Esophagus squamous epithelium (tissue), 5 donors: ENCODE data around the gene PHLPP1. TPM values are rescaled to one million over a fixed set of nuclear protein-coding genes. Genes with fewer than 3 reads are reported as not detected.
"Not testable (repeated sequence)": the region's sequence is repeated elsewhere in the genome, so short reads cannot be mapped to it uniquely, and the experiment has no call there.

ENCODE experiments used
- DNase-seq: peaks from one replicate; lab custom pipeline; 2025; lab: John Stamatoyannopoulos, UW
- H3K27ac ChIP-seq, 4 donors: fragments of 200-600 bp; sonication (generic); one replicate each; pipeline ENCODE4 v1.5.1; 2016 to 2019; ENCODE audit warnings: mild to moderate bottlenecking in 1 of 4
- H3K27me3 ChIP-seq, 4 donors: fragments of 200-600 bp; sonication (generic); 1 replicate in 3 of 4; 2 replicates in 1 of 4; pipeline versions ENCODE4 v1.5.1 to v1.6.0; 2017 to 2021; ENCODE audit warnings: antibody characterized with exemption in 1 of 4
- H3K36me3 ChIP-seq, 3 donors: fragments of 200-600 bp; sonication (generic); one replicate each; pipeline ENCODE4 v1.5.1; 2016 to 2019
- H3K4me1 ChIP-seq, 3 donors: fragments of 200-600 bp; sonication (generic); one replicate each; pipeline ENCODE4 v1.5.1; 2017 to 2019
- H3K4me3 ChIP-seq, 4 donors: fragments of 200-600 bp; sonication (generic); 1 replicate in 3 of 4; 2 replicates in 1 of 4; pipeline ENCODE4 v1.5.1; 2016 to 2019; ENCODE audit warnings: mild to moderate bottlenecking in 2 of 4, moderate library complexity in 1 of 4
- H3K9me3 ChIP-seq, 3 donors: fragments of 200-600 bp; sonication (generic); one replicate each; pipeline ENCODE4 v1.5.1; 2016 to 2019
- CTCF ChIP-seq, 6 experiments: fragments of 450-650 bp in 4 of 6; fragments of 200-600 bp in 2 of 6; sonication (generic) in 2 of 6; IDR thresholded peaks; one replicate each; pipeline ENCODE4 v1.5.1; 2016 to 2019; ENCODE audit warnings: antibody characterized with exemption in 6 of 6, mild to moderate bottlenecking in 4 of 6, moderate library complexity in 4 of 6
- POLR2A ChIP-seq, 4 donors: fragments of 450-650 bp; IDR thresholded peaks; one replicate each; pipeline ENCODE4 v1.6.1; 2017; ENCODE audit warnings: antibody characterized with exemption in 4 of 4, mild to moderate bottlenecking in 4 of 4, moderate library complexity in 3 of 4
- WGBS, 2 donors: methylation state at CpG; one replicate each; pipeline ENCODE4 v1.1.5; 2018; 5-methylcytosine and 5-hydroxymethylcytosine counted together
- intact Hi-C: fragments of 100-400 bp; cut with DNase I; formaldehyde crosslinking; loops from one replicate; pipeline ENCODE4 v1.15.0; 2022
- total RNA-seq, 4 donors: library from RNA; depleted of rRNA; stranded (reverse); fragments of >200 nt; gene quantifications; one replicate each; pipeline ENCODE4 v1.1.0, GENCODE V29; 2016
- donor health status: DM: yes; HTN: yes; CAD: no.

Gene PHLPP1
- total RNA-seq, 4 donors from 2014 or later = 10.1 to 16.6 (median 14.9) TPM

- DNase-seq = no peak
- peaks cover 0 to 19% (median 0%) of the 10 kb centered on the region in 3 donors for H3K36me3 ChIP-seq
- 31% methylated on average over 2 of the region's 2 CpGs for WGBS, 2 donors
- no peak overlapping the region for H3K27ac ChIP-seq
- no peaks in the 10 kb centered on the region for H3K9me3 ChIP-seq
- intact Hi-C loops = no loop called here
- no peaks in the 10 kb centered on the region for H3K27me3 ChIP-seq
- no peaks in the 10 kb centered on the region for H3K4me1 ChIP-seq
- TF ChIP-seq CTCF (IDR thresholded peaks at IDR 0.05) = no peak
- TF ChIP-seq POLR2A (IDR thresholded peaks at IDR 0.05) = no peak
- H3K4me3 ChIP-seq = no peak overlapping the region
Observed at GRCh38 chr18:62912885-62913284, 197.5 kb downstream of the PHLPP1 start.

- peaks cover 0 to 19% (median 0%) of the 10 kb centered on the region in 3 donors for H3K36me3 ChIP-seq
- H3K4me3 ChIP-seq, H3K4me1 ChIP-seq, DNase-seq, H3K27ac ChIP-seq, H3K9me3 ChIP-seq, intact Hi-C loops, H3K27me3 ChIP-seq: not testable (repeated sequence)
- 89% methylated on average over 7 of the region's 7 CpGs for WGBS, 2 donors
Observed at GRCh38 chr18:62913824-62914223, 198.5 kb downstream of the PHLPP1 start.

- Histone ChIP-seq H3K36me3 (peaks cover 0 to 21% (median 0%) of the 10 kb centered on the region in 3 donors), H3K9me3 (no peaks in the 10 kb centered on the region), H3K4me1 (no peaks in the 10 kb centered on the region), H3K27me3 (no peaks in the 10 kb centered on the region), H3K4me3 (no peak overlapping the region), H3K27ac (no peak overlapping the region)
- no peak for TF ChIP-seq CTCF (IDR thresholded peaks at IDR 0.05)
- TF ChIP-seq POLR2A (IDR thresholded peaks at IDR 0.05) = no peak
- 94 to 97% methylated on average over 3 of the region's 3 CpGs for WGBS, 2 donors
- DNase-seq = no peak
- intact Hi-C loops = no loop called here
Observed at GRCh38 chr18:62914871-62915392, 199.6 kb downstream of the PHLPP1 start.

- intact Hi-C loops = no loop called here
- peaks cover 0 to 43% (median 3%) of the 10 kb centered on the region in 3 donors for H3K36me3 ChIP-seq
- no peaks in the 10 kb centered on the region for H3K9me3 ChIP-seq
- H3K4me1 ChIP-seq = no peaks in the 10 kb centered on the region
- TF ChIP-seq CTCF (IDR thresholded peaks at IDR 0.05) (no peak), POLR2A (IDR thresholded peaks at IDR 0.05) (no peak)
- no peak for DNase-seq
- H3K4me3 ChIP-seq = no peak overlapping the region
- H3K27ac ChIP-seq = no peak overlapping the region
- H3K27me3 ChIP-seq = no peaks in the 10 kb centered on the region
Observed at GRCh38 chr18:62918361-62918760, 203.0 kb downstream of the PHLPP1 start.

GRCh38 chr18:62919109-62919838 lies 203.9 kb downstream of the PHLPP1 start:
- 28 to 57% methylated on average over 2 of the region's 2 CpGs for WGBS, 2 donors
- intact Hi-C loops = no loop called here
- Histone ChIP-seq H3K9me3 (no peaks in the 10 kb centered on the region), H3K4me1 (no peaks in the 10 kb centered on the region), H3K27me3 (no peaks in the 10 kb centered on the region), H3K27ac (no peak overlapping the region), H3K36me3 (peaks cover 0 to 43% (median 3%) of the 10 kb centered on the region in 3 donors), H3K4me3 (no peak overlapping the region)
- DNase-seq = no peak
- no peak for TF ChIP-seq CTCF (IDR thresholded peaks at IDR 0.05)
- TF ChIP-seq POLR2A (IDR thresholded peaks at IDR 0.05) = no peak
